Measurements from ENCODE around the gene HMCN1. TPM values are rescaled to one million over a fixed set of nuclear protein-coding genes. Genes with fewer than 3 reads are reported as not detected.

The HMCN1 gene
- total RNA-seq, 1 donor from 2014 or later: 80.0 TPM

- Mint-ChIP-seq H3K4me1 (ENCODE audit: low read depth) (peaks cover 16% of the 10 kb centered on the region), H3K4me3 (ENCODE audit: unreplicated experiment) (no peak overlapping the region), H3K27ac (ENCODE audit: unreplicated experiment) (no peak overlapping the region)
Observed at GRCh38 chr1:186079084-186079684, 345.0 kb downstream of the HMCN1 start.

GRCh38 chr1:186082235-186082937 lies 348.2 kb downstream of the HMCN1 start:
- H3K27me3 Mint-ChIP-seq (ENCODE audit: low read depth): no peaks in the 10 kb centered on the region
- peak overlapping the region; percentile 97 for H3K27ac Mint-ChIP-seq (ENCODE audit: unreplicated experiment)
- TF ChIP-seq CTCF (IDR thresholded peaks at IDR 0.05): no peak
- peaks cover 16% of the 10 kb centered on the region for H3K4me1 Mint-ChIP-seq (ENCODE audit: low read depth)
- DNase-seq (ENCODE audit: low spot score): no peak
- no peak overlapping the region for H3K4me3 Mint-ChIP-seq (ENCODE audit: unreplicated experiment)
- no peaks in the 10 kb centered on the region for H3K9me3 Mint-ChIP-seq (ENCODE audit: low read depth)
- H3K36me3 Mint-ChIP-seq (ENCODE audit: low read depth): peaks cover 19% of the 10 kb centered on the region

More at GRCh38 chr1:186079084-186079684, 345.0 kb downstream of the HMCN1 start:
- H3K9me3 Mint-ChIP-seq (ENCODE audit: low read depth): no peaks in the 10 kb centered on the region
- TF ChIP-seq CTCF (IDR thresholded peaks at IDR 0.05): no peak
- peak; percentile 35 for DNase-seq (ENCODE audit: low spot score)
- H3K36me3 Mint-ChIP-seq (ENCODE audit: low read depth): peaks cover 18% of the 10 kb centered on the region
- H3K27me3 Mint-ChIP-seq (ENCODE audit: low read depth): no peaks in the 10 kb centered on the region

GRCh38 chr1:186086583-186086982 lies 352.4 kb downstream of the HMCN1 start:
- no peak for DNase-seq (ENCODE audit: low spot score)
- Mint-ChIP-seq H3K27ac (ENCODE audit: unreplicated experiment) (no peak overlapping the region), H3K9me3 (ENCODE audit: low read depth) (no peaks in the 10 kb centered on the region), H3K4me3 (ENCODE audit: unreplicated experiment) (no peak overlapping the region), H3K27me3 (ENCODE audit: low read depth) (no peaks in the 10 kb centered on the region), H3K36me3 (ENCODE audit: low read depth) (peaks cover 18% of the 10 kb centered on the region), H3K4me1 (ENCODE audit: low read depth) (peaks cover 8% of the 10 kb centered on the region)
- TF ChIP-seq CTCF (IDR thresholded peaks at IDR 0.05): no peak

- peaks cover 16% of the 10 kb centered on the region for H3K4me1 Mint-ChIP-seq (ENCODE audit: low read depth)
- H3K4me3 Mint-ChIP-seq (ENCODE audit: unreplicated experiment): no peak overlapping the region
- no peaks in the 10 kb centered on the region for H3K9me3 Mint-ChIP-seq (ENCODE audit: low read depth)
- peaks cover 18% of the 10 kb centered on the region for H3K36me3 Mint-ChIP-seq (ENCODE audit: low read depth)
- no peak for DNase-seq (ENCODE audit: low spot score)
- H3K27me3 Mint-ChIP-seq (ENCODE audit: low read depth): no peaks in the 10 kb centered on the region
- TF ChIP-seq CTCF (IDR thresholded peaks at IDR 0.05): no peak
- no peak overlapping the region for H3K27ac Mint-ChIP-seq (ENCODE audit: unreplicated experiment)
Observed at GRCh38 chr1:186089940-186090339, 355.7 kb downstream of the HMCN1 start.

GRCh38 chr1:186091222-186091720 lies 357.1 kb downstream of the HMCN1 start:
- no peak overlapping the region for H3K4me3 Mint-ChIP-seq (ENCODE audit: unreplicated experiment)
- no peak for TF ChIP-seq CTCF (IDR thresholded peaks at IDR 0.05)
- peaks cover 16% of the 10 kb centered on the region for H3K36me3 Mint-ChIP-seq (ENCODE audit: low read depth)
- no peaks in the 10 kb centered on the region for H3K9me3 Mint-ChIP-seq (ENCODE audit: low read depth)
- no peak overlapping the region for H3K27ac Mint-ChIP-seq (ENCODE audit: unreplicated experiment)
- H3K4me1 Mint-ChIP-seq (ENCODE audit: low read depth): peaks cover 20% of the 10 kb centered on the region
- no peak for DNase-seq (ENCODE audit: low spot score)
- H3K27me3 Mint-ChIP-seq (ENCODE audit: low read depth): no peaks in the 10 kb centered on the region

Measured in chondrocyte (in vitro differentiated cells).